AG04450 (cell line): ENCODE data around the gene FMNL2. TPM values are rescaled to one million over a fixed set of nuclear protein-coding genes. Genes with fewer than 3 reads are reported as not detected.

Experiments
- CTCF ChIA-PET: fragments of 300-600, 350-600 bp; formaldehyde crosslinking; extraction: SDS; loops from one replicate; lab custom pipeline; 2022; ENCODE audit warnings: antibody characterized with exemption, inconsistent platforms; lab: Charles Lee
- POLR2A ChIA-PET: fragments of 350-600 bp; formaldehyde crosslinking; extraction: SDS; loops from one replicate; lab custom pipeline; 2021; ENCODE audit warnings: antibody characterized with exemption, inconsistent platforms; lab: Yijun Ruan, JAX
- DNase-seq: peaks from one replicate; pipeline ENCODE4 v3.0.0-alpha.2; 2011; ENCODE audit warnings: low read depth, low spot score
- H3K27ac ChIP-seq: one replicate; pipeline ENCODE4 v1.5.1; 2012; ENCODE audit warnings: low read depth, low read length, control low read depth
- H3K27me3 ChIP-seq: one replicate; pipeline ENCODE4 v1.6.0; 2012; ENCODE audit warnings: low read length; ENCODE audit not compliant: control insufficient read depth, insufficient read depth
- H3K4me3 ChIP-seq: 2 replicates; pipeline ENCODE4 v1.5.1; 2011; ENCODE audit warnings: mild to moderate bottlenecking, low read depth, low read length, control low read depth
- H3K9me3 ChIP-seq: 2 replicates; pipeline ENCODE4 v1.5.1; 2012; ENCODE audit warnings: low read length; ENCODE audit not compliant: control insufficient read depth, insufficient read depth
- polyA plus RNA-seq: library from polyadenylated mRNA; depleted of rRNA; stranded (reverse); fragments of >200 nt; gene quantifications from 2 replicates; pipeline ENCODE4 v1.2.3, GENCODE V29; 2011
- TF ChIP-seq, protein P1 (sequence below): IDR thresholded peaks from 2 replicates; pipeline ENCODE4 v1.5.1; 2011; ENCODE audit warnings: low read depth, low read length, control low read depth, inconsistent platforms

The FMNL2 gene
- polyA plus RNA-seq, 1 experiment = 22.0 TPM

DNA sequence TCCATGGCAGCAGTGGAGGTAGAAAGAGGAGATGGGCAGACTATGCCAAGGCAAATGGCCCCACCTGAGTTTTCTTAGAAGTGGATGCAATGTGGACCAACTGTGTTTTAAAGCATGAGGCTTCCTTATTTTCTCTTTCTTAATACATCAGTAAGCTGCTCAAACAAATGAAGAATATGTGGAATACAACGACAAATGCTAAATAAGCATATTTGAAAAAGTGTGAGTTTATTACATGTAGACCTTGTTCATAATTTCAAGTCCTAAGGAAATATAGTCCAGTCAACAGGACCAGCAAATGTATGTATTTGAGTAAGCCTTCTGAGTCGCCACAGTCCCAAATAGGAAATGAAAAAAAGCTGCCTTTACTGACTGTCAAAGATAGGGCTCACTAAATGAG, 204.4 kb downstream of the FMNL2 start:
- Histone ChIP-seq H3K27me3 (no peaks in the 10 kb centered on the region), H3K4me3 (no peak overlapping the region), H3K27ac (no peak overlapping the region), H3K9me3 (no peaks in the 10 kb centered on the region)
- TF ChIP-seq, protein P1, sequence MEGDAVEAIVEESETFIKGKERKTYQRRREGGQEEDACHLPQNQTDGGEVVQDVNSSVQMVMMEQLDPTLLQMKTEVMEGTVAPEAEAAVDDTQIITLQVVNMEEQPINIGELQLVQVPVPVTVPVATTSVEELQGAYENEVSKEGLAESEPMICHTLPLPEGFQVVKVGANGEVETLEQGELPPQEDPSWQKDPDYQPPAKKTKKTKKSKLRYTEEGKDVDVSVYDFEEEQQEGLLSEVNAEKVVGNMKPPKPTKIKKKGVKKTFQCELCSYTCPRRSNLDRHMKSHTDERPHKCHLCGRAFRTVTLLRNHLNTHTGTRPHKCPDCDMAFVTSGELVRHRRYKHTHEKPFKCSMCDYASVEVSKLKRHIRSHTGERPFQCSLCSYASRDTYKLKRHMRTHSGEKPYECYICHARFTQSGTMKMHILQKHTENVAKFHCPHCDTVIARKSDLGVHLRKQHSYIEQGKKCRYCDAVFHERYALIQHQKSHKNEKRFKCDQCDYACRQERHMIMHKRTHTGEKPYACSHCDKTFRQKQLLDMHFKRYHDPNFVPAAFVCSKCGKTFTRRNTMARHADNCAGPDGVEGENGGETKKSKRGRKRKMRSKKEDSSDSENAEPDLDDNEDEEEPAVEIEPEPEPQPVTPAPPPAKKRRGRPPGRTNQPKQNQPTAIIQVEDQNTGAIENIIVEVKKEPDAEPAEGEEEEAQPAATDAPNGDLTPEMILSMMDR = no peak
- no peak for DNase-seq
- POLR2A ChIA-PET = interaction anchor here (0.5 kb wide), 1 partner anchor 132 kb away, joined by 5 read pairs; no protein-coding TSS in a partner anchor
- CTCF ChIA-PET = interaction anchor here (0.6 to 1.2 kb wide), 2 partner anchors 68 to 97 kb away, joined by 3 to 8 read pairs; no protein-coding TSS in a partner anchor

DNA sequence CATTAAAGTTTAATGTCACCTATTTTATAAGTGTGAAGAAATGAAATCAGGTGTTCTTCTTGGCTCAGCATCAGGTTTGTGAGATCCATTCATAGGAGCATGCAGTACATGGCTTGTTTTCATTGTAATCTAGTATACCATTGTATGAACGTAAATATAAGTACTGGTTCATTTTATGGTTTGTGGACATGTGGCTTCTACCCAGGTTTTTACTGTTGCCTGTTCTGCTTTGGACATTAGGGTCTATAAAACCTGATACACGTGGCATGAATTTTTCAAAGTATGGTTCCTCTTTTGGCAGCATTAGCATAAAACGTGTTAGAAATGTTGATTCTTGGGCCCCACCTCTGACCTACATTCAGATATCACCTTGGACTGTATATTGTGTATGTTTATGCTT, 206.7 kb downstream of the FMNL2 start:
- DNase-seq = no peak
- ChIA-PET CTCF (interaction anchor here (0.8 kb wide), 1 partner anchor 25 kb away, joined by 3 read pairs; no protein-coding TSS in a partner anchor), POLR2A (no interaction called here)
- TF ChIP-seq, protein P1 = no peak
- no peak overlapping the region for H3K4me3 ChIP-seq
- no peaks in the 10 kb centered on the region for H3K9me3 ChIP-seq
- peak overlapping the region; percentile 98 for H3K27ac ChIP-seq
- H3K27me3 ChIP-seq = no peaks in the 10 kb centered on the region

DNA sequence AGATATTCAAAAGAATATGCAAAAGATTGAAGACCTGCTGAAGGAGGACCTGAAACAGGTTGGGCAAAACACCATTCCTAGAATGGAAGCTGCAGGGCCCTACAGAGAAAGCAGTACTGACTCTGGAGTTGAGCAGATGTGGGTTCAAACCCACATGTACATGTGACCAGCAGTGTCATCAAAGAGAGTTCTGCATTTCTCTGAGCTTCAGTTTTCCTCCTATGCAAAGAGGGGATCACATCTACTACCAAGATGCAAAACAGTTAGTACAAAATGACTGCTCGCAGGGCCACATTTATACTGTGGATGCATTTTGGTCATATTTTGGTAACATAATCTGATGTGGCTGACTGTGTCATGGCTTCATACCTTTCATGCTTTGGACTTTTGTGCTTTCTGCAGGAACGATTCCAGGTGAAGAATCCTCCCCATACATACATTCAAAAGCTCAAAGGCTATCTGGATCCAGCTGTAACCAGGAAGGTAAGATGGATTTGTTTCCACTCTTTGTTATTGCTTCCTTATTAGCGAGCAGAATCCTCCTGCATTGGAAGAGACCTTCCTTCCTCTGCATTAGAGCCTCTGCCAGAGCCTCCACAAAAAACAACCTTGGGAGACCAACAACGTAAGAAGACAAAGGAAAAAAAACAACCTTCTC, 207.5 kb downstream of the FMNL2 start:
- DNase-seq = no peak
- H3K27ac ChIP-seq = peak overlapping the region; percentile 98
- TF ChIP-seq, protein P1 = no peak
- H3K9me3 ChIP-seq = no peaks in the 10 kb centered on the region
- H3K27me3 ChIP-seq = no peaks in the 10 kb centered on the region
- no peak overlapping the region for H3K4me3 ChIP-seq
- ChIA-PET POLR2A (interaction anchor here (0.6 to 1.2 kb wide), 3 partner anchors 8 to 207 kb away, joined by 3 to 4 read pairs (median 3); partner anchors contain the start of gene FMNL2), CTCF (interaction anchor here (0.6 to 0.8 kb wide), 2 partner anchors 24 to 366 kb away, joined by 3 read pairs; no protein-coding TSS in a partner anchor)

- Histone ChIP-seq H3K9me3 (no peaks in the 10 kb centered on the region), H3K27me3 (no peaks in the 10 kb centered on the region), H3K27ac (peak overlapping the region; percentile 98), H3K4me3 (no peak overlapping the region)
- POLR2A ChIA-PET = interaction anchor here (0.6 to 1.2 kb wide), 4 partner anchors 9 to 208 kb away, joined by 3 read pairs; partner anchors contain the start of gene FMNL2
- CTCF ChIA-PET = no interaction called here
- TF ChIP-seq, protein P1 = no peak
- peak; percentile 87 for DNase-seq
These were observed 208.1 kb downstream of the FMNL2 start for GRCh38 chr2:152542995-152543481.

GRCh38 chr2:152543717-152544116, 208.7 kb downstream of the FMNL2 start:
- no peak for DNase-seq
- TF ChIP-seq, protein P1 = no peak
- H3K4me3 ChIP-seq = no peak overlapping the region
- no peaks in the 10 kb centered on the region for H3K9me3 ChIP-seq
- POLR2A ChIA-PET = interaction anchor here (0.6 to 1.2 kb wide), 4 partner anchors 9 to 209 kb away, joined by 3 read pairs; partner anchors contain the start of gene FMNL2
- no peaks in the 10 kb centered on the region for H3K27me3 ChIP-seq
- CTCF ChIA-PET = interaction anchor here (0.6 kb wide), 2 partner anchors 72 to 73 kb away, joined by 4 to 5 read pairs; no protein-coding TSS in a partner anchor
- H3K27ac ChIP-seq = peak overlapping the region; percentile 93
